Spleen (tissue), 11 donors: ENCODE measurements around the gene HGFAC. TPM values are rescaled to one million over a fixed set of nuclear protein-coding genes. Genes with fewer than 3 reads are reported as not detected.
A peak's percentile ranks its signal among the peaks of the same experiment; 100 is the strongest.

ENCODE experiments used
- DNase-seq: peaks from one replicate; pipeline ENCODE4 v3.0.0-alpha.2; 2020
- H3K27ac ChIP-seq, 8 donors: fragments of 200-600 bp; sonication (generic) in 7 of 8; 1 replicate in 4 of 8; 2 replicates in 4 of 8; pipeline versions ENCODE4 v1.5.0 to v1.8.0; 2016 to 2021; ENCODE audit warnings: inconsistent platforms in 4 of 8, mild to moderate bottlenecking in 4 of 8, moderate library complexity in 1 of 8
- H3K27me3 ChIP-seq, 7 donors: fragments of 200-600 bp; sonication (generic) in 6 of 7; replicated peaks in 1 of 7; 1 replicate in 4 of 7; 2 replicates in 3 of 7; pipeline versions ENCODE4 v1.5.0 to v1.8.0; 2016 to 2021; ENCODE audit warnings: inconsistent platforms in 3 of 7, mild to moderate bottlenecking in 1 of 7
- H3K36me3 ChIP-seq, 6 donors: fragments of 200-600 bp; sonication (generic) in 5 of 6; 1 replicate in 4 of 6; 2 replicates in 2 of 6; pipeline versions ENCODE4 v1.5.0 to v1.8.0; 2016 to 2021; ENCODE audit warnings: inconsistent platforms in 2 of 6
- H3K4me1 ChIP-seq, 6 donors: fragments of 200-600 bp; sonication (generic) in 5 of 6; 1 replicate in 3 of 6; 2 replicates in 3 of 6; pipeline versions ENCODE4 v1.5.0 to v1.8.0; 2016 to 2021; ENCODE audit warnings: inconsistent platforms in 3 of 6
- H3K4me3 ChIP-seq, 8 donors: fragments of 200-600 bp; sonication (generic) in 7 of 8; 1 replicate in 4 of 8; 2 replicates in 4 of 8; pipeline versions ENCODE4 v1.5.0 to v1.8.0; 2016 to 2021; ENCODE audit warnings: inconsistent platforms in 4 of 8, mild to moderate bottlenecking in 4 of 8, moderate library complexity in 2 of 8
- H3K9me3 ChIP-seq, 8 donors: fragments of 200-600 bp; sonication (generic) in 7 of 8; 1 replicate in 4 of 8; 2 replicates in 4 of 8; pipeline versions ENCODE4 v1.5.0 to v1.8.0; 2016 to 2021; ENCODE audit warnings: inconsistent platforms in 4 of 8
- CTCF ChIP-seq, 11 experiments: fragments of 200-600 bp in 7 of 11; fragments of 450-650 bp in 4 of 11; sonication (generic) in 4 of 11; IDR thresholded peaks in 8 of 11; conservative IDR thresholded peaks in 3 of 11; 1 replicate in 7 of 11; 2 replicates in 4 of 11; pipeline versions ENCODE4 v1.4.0 to v1.8.0; 2016 to 2021; ENCODE audit warnings: antibody characterized with exemption in 11 of 11, inconsistent platforms in 4 of 11, mild to moderate bottlenecking in 1 of 11
- POLR2A ChIP-seq, 3 donors: fragments of 450-650 bp; IDR thresholded peaks; one replicate each; pipeline ENCODE4 v1.5.1; 2017; ENCODE audit warnings: antibody characterized with exemption in 3 of 3, mild to moderate bottlenecking in 1 of 3
- POLR2AphosphoS5 ChIP-seq, 3 donors: sonication (generic); formaldehyde crosslinking; IDR thresholded peaks; one replicate each; pipeline ENCODE4 v1.5.1; 2017; ENCODE audit warnings: antibody characterized with exemption in 3 of 3
- WGBS, 5 donors: extraction: QIAGEN DNeasy Blood & Tissue Kit in 3 of 5; methylation state at CpG; one replicate each; pipeline versions ENCODE4 v1.1.5 to v1.1.7; 2013 to 2018; 5-methylcytosine and 5-hydroxymethylcytosine counted together
- intact Hi-C: fragments of 100-400 bp; cut with DNase I; formaldehyde crosslinking; loops from one replicate; pipeline ENCODE4 v1.15.0; 2023; ENCODE audit warnings: low total_unique reads
- polyA plus RNA-seq, 3 donors: library from polyadenylated mRNA; stranded (reverse); fragments of 200-250 nt; gene quantifications; one replicate each; pipeline ENCODE4 v1.2.1, GENCODE V29; 2013
- total RNA-seq, 7 donors: library from RNA; depleted of rRNA in 3 of 7; stranded (reverse); fragments of >200 nt in 3 of 7; fragmentation: NEBNext Ultra II Directional in 4 of 7; extraction: Animal tissue kit (Norgen Biotek cat#: 25700) in 4 of 7; gene quantifications; one replicate each; pipeline versions ENCODE4 v1.1.0 to v1.2.1, GENCODE V29; 2016 to 2021
- donor health status: healthy with polysubstance abuse.
- donor health status: DM: no; HTN: no; CAD: no; lungs with moderate emphysema.
- donor health status: DM: no; HTN: no; CAD: no.
- donor health status: Bipolar disorder and iron deficiency.
- donor health status: healthy.
- donor health status: DM: no; HTN: no; CAD: no.
- donor health status: DM: yes; HTN: yes; CAD: no.

The HGFAC gene
- total and polyA plus RNA-seq, 10 donors = 0.11 to 0.47 (median 0.32) TPM; not detected in 5

GRCh38 chr4:3413675-3414420, 27.9 kb upstream of the HGFAC start:
- H3K27me3 ChIP-seq = no peaks in the 10 kb centered on the region
- H3K27ac ChIP-seq = no peak overlapping the region
- TF ChIP-seq POLR2AphosphoS5 (IDR thresholded peaks at IDR 0.05) (no peak), CTCF (IDR thresholded peaks at IDR 0.05 in 8 of 11, conservative IDR thresholded peaks at IDR 0.05 in 3 of 11) (no peak), POLR2A (IDR thresholded peaks at IDR 0.05) (no peak)
- H3K4me3 ChIP-seq = no peak overlapping the region
- H3K9me3 ChIP-seq = no peaks in the 10 kb centered on the region
- H3K4me1 ChIP-seq = peaks cover 0 to 9% (median 0%) of the 10 kb centered on the region in 6 donors
- 85 to 93% (median 87%) methylated on average over 9 to 32 of the region's 32 CpGs for WGBS, 5 donors
- peaks cover 0 to 35% (median 8%) of the 10 kb centered on the region in 6 donors for H3K36me3 ChIP-seq
- intact Hi-C loops = no loop called here
- DNase-seq = peak; percentile 71

DNA sequence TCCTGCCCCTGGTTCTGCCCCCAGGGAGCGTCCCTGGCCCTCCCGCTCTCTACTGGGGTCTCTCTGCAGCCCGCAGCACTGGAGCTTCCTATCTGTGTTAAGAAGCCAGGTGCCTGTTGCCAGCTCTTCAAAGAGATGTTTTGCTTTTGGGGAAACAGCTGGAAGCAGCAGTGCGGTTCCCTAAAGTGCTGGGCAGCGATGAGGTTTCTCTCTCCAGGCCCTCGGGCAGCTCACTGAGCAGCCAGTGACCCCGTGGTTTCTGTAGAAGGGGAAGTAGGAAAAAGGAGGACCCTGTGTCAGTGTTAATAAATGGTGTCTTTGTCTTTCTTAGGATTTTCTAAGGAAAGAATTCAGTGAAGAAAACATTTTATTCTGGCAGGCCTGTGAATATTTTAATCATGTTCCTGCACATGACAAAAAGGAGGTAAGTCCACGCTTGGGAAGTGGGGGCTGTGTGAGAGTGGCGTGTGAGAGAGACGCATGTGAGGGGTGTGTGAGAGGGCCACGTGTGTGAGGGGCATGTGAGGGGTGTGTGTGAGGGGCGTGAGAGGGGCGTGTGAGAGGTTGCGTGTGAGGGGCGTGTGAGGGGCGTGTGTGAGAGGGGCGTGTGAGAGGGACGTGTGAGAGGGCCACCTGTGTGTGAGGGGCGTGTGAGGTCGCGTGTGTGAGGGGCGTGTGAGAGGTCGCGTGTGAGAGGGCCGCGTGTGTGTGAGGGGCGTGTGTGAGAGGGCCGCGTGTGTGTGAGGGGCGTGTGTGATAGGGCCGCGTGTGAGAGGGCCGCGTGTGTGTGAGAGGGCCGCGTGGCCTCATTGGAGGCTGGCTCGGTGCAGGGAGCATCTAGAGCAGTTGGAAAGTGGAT, 27.1 kb upstream of the HGFAC start:
- Histone ChIP-seq H3K27ac (no peak overlapping the region), H3K9me3 (no peaks in the 10 kb centered on the region), H3K36me3 (peaks cover 0 to 35% (median 8%) of the 10 kb centered on the region in 6 donors), H3K27me3 (no peaks in the 10 kb centered on the region), H3K4me1 (peaks cover 0 to 9% (median 0%) of the 10 kb centered on the region in 6 donors), H3K4me3 (no peak overlapping the region)
- 76 to 82% (median 80%) methylated on average over 36 to 37 of the region's 37 CpGs for WGBS, 5 donors
- no peak for TF ChIP-seq POLR2A (IDR thresholded peaks at IDR 0.05)
- TF ChIP-seq CTCF (IDR thresholded peaks at IDR 0.05 in 8 of 11, conservative IDR thresholded peaks at IDR 0.05 in 3 of 11) = no peak
- no peak for TF ChIP-seq POLR2AphosphoS5 (IDR thresholded peaks at IDR 0.05)
- DNase-seq = peak; percentile 67
- intact Hi-C loops = no loop called here

GRCh38 chr4:3415471-3416141, 26.2 kb upstream of the HGFAC start:
- no peaks in the 10 kb centered on the region for H3K27me3 ChIP-seq
- H3K4me1 ChIP-seq = peaks cover 0 to 9% (median 0%) of the 10 kb centered on the region in 6 donors
- H3K36me3 ChIP-seq = peaks cover 0 to 36% (median 8%) of the 10 kb centered on the region in 6 donors
- H3K9me3 ChIP-seq = no peaks in the 10 kb centered on the region
- 91 to 95% (median 93%) methylated on average over 27 to 33 of the region's 33 CpGs for WGBS, 5 donors
- H3K4me3 ChIP-seq = no peak overlapping the region
- intact Hi-C loops = no loop called here
- H3K27ac ChIP-seq = no peak overlapping the region
- no peak for TF ChIP-seq POLR2AphosphoS5 (IDR thresholded peaks at IDR 0.05)
- peak; percentile 60 for DNase-seq

GRCh38 chr4:3416270-3416669, 25.5 kb upstream of the HGFAC start:
- Histone ChIP-seq H3K4me1 (peaks cover 0 to 9% (median 0%) of the 10 kb centered on the region in 6 donors), H3K9me3 (no peaks in the 10 kb centered on the region), H3K27me3 (no peaks in the 10 kb centered on the region), H3K27ac (no peak overlapping the region), H3K36me3 (peaks cover 0 to 41% (median 8%) of the 10 kb centered on the region in 6 donors), H3K4me3 (no peak overlapping the region)
- intact Hi-C loops = no loop called here
- TF ChIP-seq POLR2A (IDR thresholded peaks at IDR 0.05) (no peak), CTCF (IDR thresholded peaks at IDR 0.05 in 8 of 11, conservative IDR thresholded peaks at IDR 0.05 in 3 of 11) (no peak), POLR2AphosphoS5 (IDR thresholded peaks at IDR 0.05) (no peak)
- 90 to 97% (median 92%) methylated on average over 18 of the region's 18 CpGs for WGBS, 5 donors
- peak; percentile 44 for DNase-seq
